Measurements from ENCODE around the gene CTIF. TPM values are rescaled to one million over a fixed set of nuclear protein-coding genes. Genes with fewer than 3 reads are reported as not detected.

Gene CTIF
- total RNA-seq, 6 experiments from 2014 or later: 77.6 to 100 (median 79.2) TPM

DNA sequence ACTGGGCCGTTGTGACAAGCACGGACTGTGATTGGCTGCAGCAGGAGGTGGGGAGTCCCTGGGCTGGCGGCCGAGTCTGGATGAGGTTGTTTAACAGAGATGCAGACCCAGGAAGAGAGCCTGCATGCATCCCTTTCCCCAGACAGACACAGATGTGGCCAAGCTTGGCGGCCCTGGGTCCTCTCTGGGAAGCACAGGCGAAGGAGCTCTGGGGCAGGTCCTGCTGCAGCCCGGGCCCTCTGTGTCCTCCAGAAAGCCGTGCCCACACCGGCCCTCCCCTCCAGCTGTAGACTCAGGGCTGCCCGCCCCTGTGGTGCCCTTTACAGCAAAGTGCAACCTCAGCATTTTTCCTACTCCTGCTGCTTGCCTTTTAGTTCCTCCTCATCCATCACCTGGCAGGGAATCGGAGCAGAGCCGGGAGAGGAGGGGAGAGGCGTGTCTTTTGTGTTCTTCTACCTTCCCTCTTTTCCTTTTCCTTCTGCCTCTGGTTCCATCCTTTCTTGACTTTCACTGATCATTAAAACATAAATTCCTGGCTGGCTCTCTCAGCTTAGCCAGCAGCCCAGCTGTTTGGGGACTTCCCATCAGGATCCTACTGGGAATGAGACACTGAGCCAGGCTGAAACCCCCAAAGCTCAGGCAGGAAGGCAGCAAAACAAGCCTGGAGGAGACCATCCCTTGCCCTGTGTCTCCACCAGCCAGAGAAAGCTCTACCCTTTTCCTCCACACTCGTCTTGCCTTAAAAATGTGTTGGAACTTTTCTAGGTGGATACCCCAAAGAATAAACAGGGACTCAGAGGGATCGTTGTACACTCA lies 75.0 kb downstream of the CTIF start:
- no peak overlapping the region for H3K27ac Mint-ChIP-seq
- peaks cover 60% of the 10 kb centered on the region for H3K4me1 Mint-ChIP-seq (ENCODE audit: low read depth)
- H3K9me3 Mint-ChIP-seq: no peaks in the 10 kb centered on the region
- no peak for DNase-seq
- peaks cover 14% of the 10 kb centered on the region for H3K36me3 Mint-ChIP-seq (ENCODE audit: low read depth)
- TF ChIP-seq, protein P1, sequence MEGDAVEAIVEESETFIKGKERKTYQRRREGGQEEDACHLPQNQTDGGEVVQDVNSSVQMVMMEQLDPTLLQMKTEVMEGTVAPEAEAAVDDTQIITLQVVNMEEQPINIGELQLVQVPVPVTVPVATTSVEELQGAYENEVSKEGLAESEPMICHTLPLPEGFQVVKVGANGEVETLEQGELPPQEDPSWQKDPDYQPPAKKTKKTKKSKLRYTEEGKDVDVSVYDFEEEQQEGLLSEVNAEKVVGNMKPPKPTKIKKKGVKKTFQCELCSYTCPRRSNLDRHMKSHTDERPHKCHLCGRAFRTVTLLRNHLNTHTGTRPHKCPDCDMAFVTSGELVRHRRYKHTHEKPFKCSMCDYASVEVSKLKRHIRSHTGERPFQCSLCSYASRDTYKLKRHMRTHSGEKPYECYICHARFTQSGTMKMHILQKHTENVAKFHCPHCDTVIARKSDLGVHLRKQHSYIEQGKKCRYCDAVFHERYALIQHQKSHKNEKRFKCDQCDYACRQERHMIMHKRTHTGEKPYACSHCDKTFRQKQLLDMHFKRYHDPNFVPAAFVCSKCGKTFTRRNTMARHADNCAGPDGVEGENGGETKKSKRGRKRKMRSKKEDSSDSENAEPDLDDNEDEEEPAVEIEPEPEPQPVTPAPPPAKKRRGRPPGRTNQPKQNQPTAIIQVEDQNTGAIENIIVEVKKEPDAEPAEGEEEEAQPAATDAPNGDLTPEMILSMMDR (IDR thresholded peaks at IDR 0.05): no peak
- H3K4me3 Mint-ChIP-seq: no peak overlapping the region
- peaks cover 6% of the 10 kb centered on the region for H3K27me3 Mint-ChIP-seq (ENCODE audit: insufficient read depth)

DNA sequence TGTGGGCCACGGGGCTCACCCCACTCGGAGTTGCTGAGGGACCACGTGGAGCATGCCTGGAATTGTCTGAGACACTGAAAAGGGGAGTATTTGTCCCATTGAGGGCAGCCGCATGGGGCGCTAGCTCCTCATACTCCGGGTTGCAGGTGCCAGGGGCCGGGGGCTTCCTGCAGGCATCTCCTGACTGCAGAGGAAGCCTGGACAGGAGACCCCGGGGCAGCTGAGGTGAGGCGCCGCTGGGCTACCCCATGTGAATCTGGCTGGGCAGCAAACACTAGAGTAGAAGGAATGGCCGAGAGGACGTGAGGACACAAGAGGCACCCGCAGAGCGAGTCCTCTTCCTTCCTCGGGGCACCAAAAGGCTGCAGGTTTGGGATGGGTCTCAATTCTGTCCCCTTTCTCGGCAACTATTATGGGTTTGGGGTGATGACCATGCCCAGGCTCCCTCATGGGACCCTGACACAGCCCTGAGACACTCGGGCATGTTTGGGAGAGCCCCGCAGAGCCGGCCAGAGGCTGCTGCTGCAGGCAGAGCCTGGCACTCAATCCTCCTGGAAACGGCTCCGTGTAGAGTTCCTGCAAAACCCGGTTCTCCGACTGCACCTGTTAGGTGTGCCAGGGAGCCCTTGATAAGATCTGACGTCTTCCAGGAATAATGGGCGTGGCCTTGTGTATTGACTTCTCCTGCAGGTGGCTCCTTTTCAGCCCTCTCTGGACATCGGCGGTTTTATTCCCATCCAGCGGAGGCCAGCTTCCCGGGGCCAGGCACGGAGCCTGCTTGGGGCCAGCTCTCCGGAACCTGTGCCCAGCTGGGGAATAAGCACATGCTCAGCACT lies 77.0 kb downstream of the CTIF start:
- TF ChIP-seq, protein P1 (IDR thresholded peaks at IDR 0.05): no peak
- H3K27me3 Mint-ChIP-seq (ENCODE audit: insufficient read depth): peaks cover 6% of the 10 kb centered on the region
- H3K9me3 Mint-ChIP-seq: no peaks in the 10 kb centered on the region
- peaks cover 7% of the 10 kb centered on the region for H3K36me3 Mint-ChIP-seq (ENCODE audit: low read depth)
- H3K4me1 Mint-ChIP-seq (ENCODE audit: low read depth): peaks cover 57% of the 10 kb centered on the region
- H3K4me3 Mint-ChIP-seq: no peak overlapping the region
- H3K27ac Mint-ChIP-seq: no peak overlapping the region
- DNase-seq: no peak

DNA sequence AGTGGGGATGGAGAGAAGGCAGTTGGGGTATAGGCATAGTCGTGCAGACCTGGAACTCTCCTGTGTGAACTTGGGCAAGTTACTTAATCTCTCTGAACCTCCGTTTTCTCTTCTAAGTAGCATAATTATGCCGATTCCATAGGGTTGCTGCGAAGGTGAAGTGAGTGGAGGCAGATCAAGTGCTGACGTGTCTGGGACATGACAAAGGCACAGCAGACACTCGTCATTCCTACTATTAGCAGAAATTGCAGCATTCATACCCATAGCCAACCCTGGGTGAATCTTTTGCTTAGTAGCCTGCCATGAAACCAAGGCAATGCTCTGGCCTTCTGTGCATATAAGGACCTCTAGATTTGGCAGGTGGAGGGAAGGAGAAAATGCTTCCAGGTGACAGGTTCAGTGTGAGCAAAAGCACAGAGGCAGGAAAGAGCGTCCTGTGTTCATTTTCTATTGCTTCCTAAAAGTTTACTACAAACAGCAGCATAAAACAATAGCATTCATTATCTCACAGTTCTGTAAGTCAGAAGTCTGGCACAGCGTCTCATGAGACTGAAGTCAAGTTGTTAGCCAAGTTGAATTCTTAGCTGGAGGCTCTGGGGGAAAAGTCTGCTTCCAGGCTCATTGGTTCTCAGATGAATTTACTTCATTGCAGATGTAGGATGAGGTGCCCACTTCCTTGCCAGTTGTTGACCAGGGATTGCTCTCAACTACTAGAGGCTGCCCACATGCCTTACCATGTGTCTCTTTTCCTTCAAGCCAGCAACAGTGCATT lies 77.8 kb downstream of the CTIF start:
- no peak overlapping the region for H3K27ac Mint-ChIP-seq
- DNase-seq: no peak
- no peak overlapping the region for H3K4me3 Mint-ChIP-seq
- no peaks in the 10 kb centered on the region for H3K9me3 Mint-ChIP-seq
- H3K4me1 Mint-ChIP-seq (ENCODE audit: low read depth): peaks cover 59% of the 10 kb centered on the region
- peaks cover 14% of the 10 kb centered on the region for H3K36me3 Mint-ChIP-seq (ENCODE audit: low read depth)
- TF ChIP-seq, protein P1 (IDR thresholded peaks at IDR 0.05): no peak
- peaks cover 7% of the 10 kb centered on the region for H3K27me3 Mint-ChIP-seq (ENCODE audit: insufficient read depth)

DNA sequence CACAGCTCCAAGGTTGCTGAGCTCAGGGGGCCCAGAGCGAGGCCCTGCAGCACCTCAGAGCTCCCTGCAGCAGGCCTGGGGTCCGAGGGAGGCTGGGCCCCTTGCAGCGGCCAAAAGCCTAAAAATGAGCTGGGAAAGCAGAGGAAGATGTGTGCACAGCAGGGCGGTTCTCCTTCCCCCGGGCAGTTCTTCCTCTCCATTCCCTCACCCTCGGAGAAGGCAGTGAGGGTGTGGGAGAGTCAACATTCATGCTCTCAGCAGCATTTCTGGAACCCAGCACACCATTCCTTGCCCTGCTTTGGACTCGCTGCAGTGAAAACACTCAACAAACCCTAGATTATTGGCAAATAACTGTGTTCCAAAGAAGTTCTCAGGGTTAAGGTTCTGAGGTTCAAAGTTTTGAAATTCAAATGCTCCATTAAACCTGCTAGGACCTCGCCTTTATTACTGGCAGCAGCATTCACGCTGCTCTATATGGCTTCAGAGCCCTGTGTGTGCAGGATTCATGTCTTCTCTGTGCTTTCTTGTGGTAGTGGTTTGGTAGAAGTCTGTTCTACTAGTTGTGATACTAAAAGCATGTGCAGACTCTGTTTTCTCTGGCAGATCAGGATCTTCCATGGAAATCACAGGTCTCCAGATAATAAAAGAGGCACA lies 79.1 kb downstream of the CTIF start:
- no peak for DNase-seq
- Mint-ChIP-seq H3K36me3 (ENCODE audit: low read depth) (peaks cover 14% of the 10 kb centered on the region), H3K27me3 (ENCODE audit: insufficient read depth) (peaks cover 7% of the 10 kb centered on the region; the same call in 1 of the 2 replicates), H3K27ac (no peak overlapping the region), H3K4me1 (ENCODE audit: low read depth) (peaks cover 71% of the 10 kb centered on the region), H3K9me3 (no peaks in the 10 kb centered on the region), H3K4me3 (no peak overlapping the region)
- TF ChIP-seq, protein P1 (IDR thresholded peaks at IDR 0.05): no peak

DNA sequence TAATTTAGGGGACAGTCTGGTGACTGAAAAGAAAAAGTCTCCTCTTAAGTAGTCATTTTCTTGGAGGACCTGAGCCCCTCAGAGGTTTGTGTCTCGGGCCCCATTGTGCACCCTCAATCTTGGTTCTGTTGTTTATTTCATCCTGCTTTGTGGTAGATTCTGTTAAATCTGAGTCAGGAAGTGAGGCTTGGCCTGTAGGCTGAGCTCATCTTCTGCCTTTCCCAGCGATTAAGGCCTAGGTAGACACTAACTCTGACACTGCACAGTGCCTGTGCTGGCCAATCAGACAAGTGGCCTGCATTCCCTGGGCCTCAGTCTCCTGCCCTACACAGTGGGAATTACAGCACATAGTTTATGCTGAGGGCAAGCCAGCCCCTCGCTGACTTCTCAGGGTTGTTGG lies 80.2 kb downstream of the CTIF start:
- H3K27me3 Mint-ChIP-seq (ENCODE audit: insufficient read depth): peaks cover 7% of the 10 kb centered on the region; the same call in 1 of the 2 replicates
- no peaks in the 10 kb centered on the region for H3K9me3 Mint-ChIP-seq
- H3K4me1 Mint-ChIP-seq (ENCODE audit: low read depth): peaks cover 77% of the 10 kb centered on the region
- TF ChIP-seq, protein P1 (IDR thresholded peaks at IDR 0.05): no peak
- DNase-seq: no peak
- peaks cover 14% of the 10 kb centered on the region for H3K36me3 Mint-ChIP-seq (ENCODE audit: low read depth)
- peak overlapping the region; percentile 75 for H3K27ac Mint-ChIP-seq
- no peak overlapping the region for H3K4me3 Mint-ChIP-seq
